Loucy (cell line): Measurements from ENCODE around the gene MTMR2.

Source experiments
- EZH2phosphoT487 ChIP-seq: fragments of 200-600 bp; IDR thresholded peaks from 2 replicates; pipeline ENCODE4 v1.6.1; 2018; ENCODE audit warnings: antibody characterized with exemption, mild to moderate bottlenecking, moderate library complexity, borderline replicate concordance
- TF ChIP-seq, protein P1 (sequence below): fragments of 200-600 bp; sonication (generic); conservative IDR thresholded peaks from 2 replicates; pipeline ENCODE4 v1.5.1; 2014; ENCODE audit warnings: mild to moderate bottlenecking, antibody characterized with exemption, low read length

DNA sequence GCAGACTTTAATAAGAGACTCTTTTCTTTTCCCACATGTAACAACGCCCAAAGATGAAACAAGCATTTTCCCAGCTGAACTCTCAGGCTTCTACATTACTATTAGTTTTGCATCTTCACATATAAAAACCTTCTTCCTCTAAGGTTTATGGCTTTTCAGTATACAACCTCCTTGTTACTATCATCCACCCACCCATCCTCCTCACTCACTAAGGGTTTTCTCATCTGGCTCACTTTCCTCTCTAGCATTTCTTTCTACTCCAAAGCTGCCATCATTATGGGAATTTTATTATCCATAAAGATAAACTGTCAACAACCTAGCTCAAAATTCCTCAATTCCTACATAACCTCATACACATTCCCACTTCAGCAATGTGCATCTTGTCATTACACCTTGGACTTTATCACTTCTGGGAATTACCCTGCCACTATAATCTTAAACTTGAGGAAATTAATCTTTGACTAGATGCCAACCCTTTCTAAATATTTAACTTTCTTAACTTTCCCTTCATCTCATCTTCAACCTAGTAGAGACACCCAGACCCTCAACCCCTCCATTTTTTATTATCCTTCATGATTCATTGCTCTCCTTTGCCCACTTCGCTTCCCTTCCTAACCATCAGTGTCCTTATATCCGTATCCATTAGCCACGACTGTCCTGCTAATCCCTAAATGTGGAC, 30.9 kb downstream of the MTMR2 start:
- TF ChIP-seq, protein P1, sequence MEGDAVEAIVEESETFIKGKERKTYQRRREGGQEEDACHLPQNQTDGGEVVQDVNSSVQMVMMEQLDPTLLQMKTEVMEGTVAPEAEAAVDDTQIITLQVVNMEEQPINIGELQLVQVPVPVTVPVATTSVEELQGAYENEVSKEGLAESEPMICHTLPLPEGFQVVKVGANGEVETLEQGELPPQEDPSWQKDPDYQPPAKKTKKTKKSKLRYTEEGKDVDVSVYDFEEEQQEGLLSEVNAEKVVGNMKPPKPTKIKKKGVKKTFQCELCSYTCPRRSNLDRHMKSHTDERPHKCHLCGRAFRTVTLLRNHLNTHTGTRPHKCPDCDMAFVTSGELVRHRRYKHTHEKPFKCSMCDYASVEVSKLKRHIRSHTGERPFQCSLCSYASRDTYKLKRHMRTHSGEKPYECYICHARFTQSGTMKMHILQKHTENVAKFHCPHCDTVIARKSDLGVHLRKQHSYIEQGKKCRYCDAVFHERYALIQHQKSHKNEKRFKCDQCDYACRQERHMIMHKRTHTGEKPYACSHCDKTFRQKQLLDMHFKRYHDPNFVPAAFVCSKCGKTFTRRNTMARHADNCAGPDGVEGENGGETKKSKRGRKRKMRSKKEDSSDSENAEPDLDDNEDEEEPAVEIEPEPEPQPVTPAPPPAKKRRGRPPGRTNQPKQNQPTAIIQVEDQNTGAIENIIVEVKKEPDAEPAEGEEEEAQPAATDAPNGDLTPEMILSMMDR = no peak
- TF ChIP-seq EZH2phosphoT487 = no peak
